H9 (cell line): Measurements from ENCODE around the gene TRIO. TPM values are rescaled to one million over a fixed set of nuclear protein-coding genes. Genes with fewer than 3 reads are reported as not detected.

Experiments
- DNase-seq: peaks from one replicate; pipeline ENCODE4 v3.0.0-alpha.2; 2017
- H2AFZ ChIP-seq: one replicate; pipeline ENCODE4 v1.6.1; 2013; ENCODE audit warnings: mild to moderate bottlenecking, low read length, control low read depth, moderate library complexity
- H2AK5ac ChIP-seq: 2 replicates; pipeline ENCODE4 v1.6.1; 2013; ENCODE audit warnings: low read length, control low read depth, mixed read lengths; ENCODE audit not compliant: insufficient read length
- H2BK120ac ChIP-seq: one replicate; pipeline ENCODE4 v1.6.1; 2013; ENCODE audit warnings: low read depth, mild to moderate bottlenecking, low read length, control low read depth, inconsistent platforms; ENCODE audit not compliant: poor library complexity, severe bottlenecking
- H2BK12ac ChIP-seq: 2 replicates; pipeline ENCODE4 v1.6.1; 2013; ENCODE audit warnings: low read length, control low read depth, mixed read lengths, low read depth; ENCODE audit not compliant: insufficient read length
- H2BK15ac ChIP-seq: 2 replicates; pipeline ENCODE4 v1.6.1; 2013; ENCODE audit warnings: low read depth, low read length, control low read depth
- H2BK20ac ChIP-seq: one replicate; pipeline ENCODE4 v1.6.1; 2013; ENCODE audit warnings: low read depth, mild to moderate bottlenecking, low read length, control low read depth, inconsistent platforms; ENCODE audit not compliant: poor library complexity, severe bottlenecking
- H2BK5ac ChIP-seq: 2 replicates; pipeline ENCODE4 v1.6.1; 2013; ENCODE audit warnings: low read length, control low read depth, mixed read lengths; ENCODE audit not compliant: insufficient read length
- H3K14ac ChIP-seq: 2 replicates; pipeline ENCODE4 v1.6.1; 2013; ENCODE audit warnings: low read length, control low read depth; ENCODE audit not compliant: insufficient read depth
- H3K18ac ChIP-seq: 2 replicates; pipeline ENCODE4 v1.6.1; 2013; ENCODE audit warnings: low read depth, mild to moderate bottlenecking, mixed read lengths, low read length, control low read depth; ENCODE audit not compliant: insufficient read length
- H3K23ac ChIP-seq: 2 replicates; pipeline ENCODE4 v1.6.1; 2013; ENCODE audit warnings: low read length, control low read depth, mixed read lengths, low read depth; ENCODE audit not compliant: insufficient read length
- H3K23me2 ChIP-seq: 2 replicates; pipeline ENCODE4 v1.6.1; 2013; ENCODE audit warnings: low read depth, mild to moderate bottlenecking, mixed read lengths, low read length, control low read depth; ENCODE audit not compliant: insufficient read length, poor library complexity, severe bottlenecking
- H3K27ac ChIP-seq: 2 replicates; pipeline ENCODE4 v1.5.1; 2013; ENCODE audit warnings: low read length, control low read depth, mixed read lengths, low read depth; ENCODE audit not compliant: insufficient read length
- H3K27me3 ChIP-seq: 2 replicates; pipeline ENCODE4 v1.6.1; 2013; ENCODE audit warnings: low read length, control low read depth, inconsistent platforms; ENCODE audit not compliant: insufficient read depth
- H3K4ac ChIP-seq: 2 replicates; pipeline ENCODE4 v1.6.1; 2013; ENCODE audit warnings: low read depth, mild to moderate bottlenecking, control low read depth, inconsistent platforms, low read length, moderate library complexity
- H3K4me1 ChIP-seq: 2 replicates; pipeline ENCODE4 v1.6.1; 2013; ENCODE audit warnings: low read length, control low read depth, inconsistent platforms; ENCODE audit not compliant: insufficient read depth
- H3K4me2 ChIP-seq: 2 replicates; pipeline ENCODE4 v1.6.1; 2013; ENCODE audit warnings: low read length, control low read depth, mixed read lengths; ENCODE audit not compliant: insufficient read length, insufficient read depth
- H3K56ac ChIP-seq: 2 replicates; pipeline ENCODE4 v1.6.1; 2013; ENCODE audit warnings: low read depth, mild to moderate bottlenecking, mixed read lengths, low read length, control low read depth; ENCODE audit not compliant: insufficient read length
- H3K79me1 ChIP-seq: 2 replicates; pipeline ENCODE4 v1.6.1; 2013; ENCODE audit warnings: low read depth, mild to moderate bottlenecking, moderate library complexity, low read length, control low read depth, inconsistent platforms; ENCODE audit not compliant: insufficient read depth, poor library complexity, severe bottlenecking
- H3K79me2 ChIP-seq: 2 replicates; pipeline ENCODE4 v1.6.1; 2013; ENCODE audit warnings: low read length, control low read depth, inconsistent platforms; ENCODE audit not compliant: insufficient read depth
- H3K9ac ChIP-seq: 2 replicates; pipeline ENCODE4 v1.6.1; 2013; ENCODE audit warnings: low read length, control low read depth, mixed read lengths; ENCODE audit not compliant: insufficient read length; ENCODE audit errors: extremely low read depth
- H3K9me3 ChIP-seq: one replicate; pipeline ENCODE4 v1.6.1; 2013; ENCODE audit warnings: low read depth, low read length, inconsistent platforms; ENCODE audit not compliant: control insufficient read depth
- H3T11ph ChIP-seq: one replicate; pipeline ENCODE4 v1.6.1; 2013; ENCODE audit warnings: mild to moderate bottlenecking, low read length, control low read depth, inconsistent platforms
- H4K20me1 ChIP-seq: one replicate; pipeline ENCODE4 v1.6.1; 2013; ENCODE audit not compliant: control insufficient read depth, insufficient read length, insufficient read depth
- H4K5ac ChIP-seq: 2 replicates; pipeline ENCODE4 v1.6.1; 2013; ENCODE audit warnings: low read depth, mild to moderate bottlenecking, mixed read lengths, low read length, control low read depth; ENCODE audit not compliant: insufficient read length
- H4K8ac ChIP-seq: replicated peaks from 2 replicates; pipeline ENCODE4 v1.6.1; 2013; ENCODE audit warnings: low read length, control low read depth, mixed read lengths, low read depth; ENCODE audit not compliant: insufficient read length
- H4K91ac ChIP-seq: 2 replicates; pipeline ENCODE4 v1.6.1; 2013; ENCODE audit warnings: low read depth, mild to moderate bottlenecking, moderate library complexity, mixed read lengths, low read length, control low read depth; ENCODE audit not compliant: insufficient read length
- H3K27ac Mint-ChIP-seq, 3 experiments: 2 replicates in 2 of 3; 3 replicates in 1 of 3; pipeline ENCODE4 v1.8.0; 2020 to 2021; ENCODE audit warnings: mixed read lengths in 3 of 3, mild to moderate bottlenecking in 1 of 3, moderate library complexity in 1 of 3
- H3K27me3 Mint-ChIP-seq: 2 replicates; pipeline ENCODE4 v1.8.0; 2021; ENCODE audit warnings: low read depth, mild to moderate bottlenecking, moderate library complexity, mixed read lengths
- H3K36me3 Mint-ChIP-seq, 3 experiments: 2 replicates in 2 of 3; 3 replicates in 1 of 3; pipeline ENCODE4 v1.8.0; 2020 to 2021; ENCODE audit warnings: low read depth in 3 of 3, mixed read lengths in 3 of 3; ENCODE audit not compliant: insufficient read depth in 1 of 3
- H3K4me1 Mint-ChIP-seq, 2 experiments: 2 replicates each; pipeline ENCODE4 v1.8.0; 2020; ENCODE audit warnings: mixed read lengths in 2 of 2
- H3K4me3 Mint-ChIP-seq, 2 experiments: 2 replicates in 1 of 2; 3 replicates in 1 of 2; pipeline ENCODE4 v1.8.0; 2020 to 2021; ENCODE audit warnings: mild to moderate bottlenecking in 2 of 2, mixed read lengths in 2 of 2, moderate library complexity in 1 of 2
- H3K9me3 Mint-ChIP-seq, 2 experiments: 2 replicates in 1 of 2; 3 replicates in 1 of 2; pipeline ENCODE4 v1.8.0; 2020; ENCODE audit warnings: mild to moderate bottlenecking in 2 of 2, mixed read lengths in 2 of 2, moderate library complexity in 1 of 2
- CTCF ChIP-seq: fragments of 200-600 bp; sonication (generic); conservative IDR thresholded peaks from 3 replicates; pipeline ENCODE4 v1.8.0; 2021; ENCODE audit warnings: antibody characterized with exemption, mild to moderate bottlenecking
- WGBS: extraction: QIAGEN DNeasy Blood & Tissue Kit; methylation state at CpG from one replicate; pipeline ENCODE4 v1.1.7; 2013; ENCODE audit warnings: missing lambda C conversion rate, low lambda C conversion rate, mixed read lengths; ENCODE audit not compliant: insufficient read length; ENCODE audit errors: extremely low coverage; 5-methylcytosine and 5-hydroxymethylcytosine counted together
- total RNA-seq: library from RNA; stranded (reverse); gene quantifications from 2 replicates; pipeline ENCODE4 v1.2.1, GENCODE V29; 2021

TRIO gene
- total RNA-seq, 1 experiment from 2014 or later = 87.8 TPM

- WGBS = no CpG with 5 or more reads among the region's 60 CpGs
- Histone ChIP-seq H3K14ac (no peak overlapping the region), H3K4me2 (no peak overlapping the region), H3T11ph (no peak overlapping the region), H2BK12ac (no peak overlapping the region), H4K5ac (no peak overlapping the region), H2AFZ (no peak overlapping the region), H3K79me2 (no peaks in the 10 kb centered on the region), H3K23ac (no peak overlapping the region), H2BK5ac (no peak overlapping the region), H3K27ac (no peak overlapping the region), H3K79me1 (no peaks in the 10 kb centered on the region), H3K23me2 (no peaks in the 10 kb centered on the region), H2AK5ac (no peak overlapping the region), H3K4me1 (no peaks in the 10 kb centered on the region), H3K4ac (no peak overlapping the region), H2BK120ac (no peak overlapping the region), H3K9me3 (no peaks in the 10 kb centered on the region), H4K20me1 (no peaks in the 10 kb centered on the region), H3K9ac (no peak overlapping the region), H2BK15ac (no peak overlapping the region), H3K18ac (no peak overlapping the region), H3K27me3 (no peaks in the 10 kb centered on the region), H3K56ac (no peak overlapping the region), H2BK20ac (no peak overlapping the region), H4K91ac (no peak overlapping the region), H4K8ac (no peak overlapping the region)
- no peak for TF ChIP-seq CTCF
- H3K27ac Mint-ChIP-seq = peak overlapping the region in 2 of 3 experiments; percentile 10 to 18; a peak in 2 of 7 replicates
- no peak overlapping the region for H3K4me3 Mint-ChIP-seq
- no peaks in the 10 kb centered on the region for H3K4me1 Mint-ChIP-seq
- peak; percentile 68 for DNase-seq
- H3K9me3 Mint-ChIP-seq = no peaks in the 10 kb centered on the region
- H3K36me3 Mint-ChIP-seq = peaks cover 24 to 66% (median 61%) of the 10 kb centered on the region in 3 experiments; a peak in 6 of 7 replicates
- no peaks in the 10 kb centered on the region for H3K27me3 Mint-ChIP-seq
Measured at GRCh38 chr5:14487897-14488570, 344.9 kb downstream of the TRIO start.
